Small intestine (tissue), 7 donors: ENCODE results near the gene MCM5. TPM values are rescaled to one million over a fixed set of nuclear protein-coding genes. Genes with fewer than 3 reads are reported as not detected.

ENCODE experiments used
- DNase-seq, 2 donors: peaks; one replicate each; pipeline versions ENCODE4 v3.0.0 to v3.0.0-alpha.2; 2013
- FAIRE-seq: peaks from 2 replicates; lab custom pipeline; 2012; peaks lifted over from hg19 to GRCh38; lab: Jason Lieb, UNC
- H3K27ac ChIP-seq, 3 donors: one replicate each; pipeline ENCODE4 v1.5.1; 2013; ENCODE audit warnings: low read length in 2 of 3, mild to moderate bottlenecking in 2 of 3, control low read depth in 1 of 3, inconsistent platforms in 1 of 3, low read depth in 1 of 3, moderate library complexity in 1 of 3
- H3K27me3 ChIP-seq, 3 donors: one replicate each; pipeline ENCODE4 v1.6.1; 2013; ENCODE audit warnings: low read length in 3 of 3, inconsistent platforms in 1 of 3; ENCODE audit not compliant: control insufficient read depth in 3 of 3, insufficient read depth in 3 of 3
- H3K36me3 ChIP-seq, 3 donors: one replicate each; pipeline ENCODE4 v1.6.1; 2013; ENCODE audit warnings: low read length in 3 of 3, inconsistent platforms in 1 of 3, low read depth in 1 of 3, mild to moderate bottlenecking in 1 of 3, moderate library complexity in 1 of 3; ENCODE audit not compliant: control insufficient read depth in 3 of 3, insufficient read depth in 2 of 3
- H3K4me1 ChIP-seq, 3 donors: one replicate each; pipeline ENCODE4 v1.6.1; 2013; ENCODE audit warnings: low read length in 2 of 3, inconsistent platforms in 1 of 3, low read depth in 1 of 3, mild to moderate bottlenecking in 1 of 3, moderate library complexity in 1 of 3; ENCODE audit not compliant: control insufficient read depth in 3 of 3, insufficient read depth in 2 of 3
- H3K4me3 ChIP-seq, 3 donors: one replicate each; pipeline ENCODE4 v1.5.1; 2013; ENCODE audit warnings: low read length in 3 of 3, control low read depth in 1 of 3, inconsistent platforms in 1 of 3, low read depth in 1 of 3, mild to moderate bottlenecking in 1 of 3, moderate library complexity in 1 of 3
- H3K9me3 ChIP-seq, 2 donors: one replicate each; pipeline ENCODE4 v1.6.1; 2013; ENCODE audit warnings: low read depth in 1 of 2, low read length in 1 of 2; ENCODE audit not compliant: control insufficient read depth in 2 of 2, insufficient read depth in 1 of 2
- WGBS, 3 donors: extraction: QIAGEN DNeasy Blood & Tissue Kit; methylation state at CpG; one replicate each; pipeline ENCODE4 v1.1.7; 2013; 5-methylcytosine and 5-hydroxymethylcytosine counted together
- polyA plus RNA-seq, 4 donors: library from polyadenylated mRNA; stranded (reverse) in 3 of 4; unstranded in 1 of 4; fragments of 200-250 nt in 3 of 4; fragments of 120-200 nt in 1 of 4; gene quantifications; one replicate each; pipeline versions ENCODE4 v1.2.1 to v1.2.3, GENCODE V29; 2013
- donor health status: healthy with polysubstance abuse.
- donor health status: control.
- donor health status: control.
- donor health status: Bipolar disorder and iron deficiency.
- donor health status: healthy.

The MCM5 gene
- polyA plus RNA-seq, 4 donors, result 5.6 to 39.5 (median 19.2) TPM

DNA sequence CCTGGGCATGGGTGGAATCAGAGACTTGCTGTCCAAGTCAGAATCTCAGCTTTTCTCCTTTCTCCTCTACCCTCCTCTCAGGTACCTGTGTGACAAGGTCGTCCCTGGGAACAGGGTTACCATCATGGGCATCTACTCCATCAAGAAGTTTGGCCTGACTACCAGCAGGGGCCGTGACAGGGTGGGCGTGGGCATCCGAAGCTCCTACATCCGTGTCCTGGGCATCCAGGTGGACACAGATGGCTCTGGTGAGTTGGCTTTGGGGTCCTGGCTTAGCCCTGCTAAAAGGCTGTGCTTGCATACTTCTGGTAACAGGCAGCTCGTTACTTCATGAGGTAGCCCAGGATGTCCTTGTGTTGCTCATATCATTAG lies 10.7 kb downstream of the MCM5 start:
- Histone ChIP-seq H3K4me3 (no peak overlapping the region), H3K27ac (peak overlapping the region in 1 of 3 donors; percentile 71), H3K9me3 (no peaks in the 10 kb centered on the region), H3K36me3 (peaks cover 0 to 84% (median 12%) of the 10 kb centered on the region in 3 donors), H3K4me1 (no peaks in the 10 kb centered on the region), H3K27me3 (no peaks in the 10 kb centered on the region)
- no peak for FAIRE-seq
- DNase-seq, result no peak
- 84 to 87% (median 85%) methylated on average over 6 of the region's 6 CpGs for WGBS, 3 donors

DNA sequence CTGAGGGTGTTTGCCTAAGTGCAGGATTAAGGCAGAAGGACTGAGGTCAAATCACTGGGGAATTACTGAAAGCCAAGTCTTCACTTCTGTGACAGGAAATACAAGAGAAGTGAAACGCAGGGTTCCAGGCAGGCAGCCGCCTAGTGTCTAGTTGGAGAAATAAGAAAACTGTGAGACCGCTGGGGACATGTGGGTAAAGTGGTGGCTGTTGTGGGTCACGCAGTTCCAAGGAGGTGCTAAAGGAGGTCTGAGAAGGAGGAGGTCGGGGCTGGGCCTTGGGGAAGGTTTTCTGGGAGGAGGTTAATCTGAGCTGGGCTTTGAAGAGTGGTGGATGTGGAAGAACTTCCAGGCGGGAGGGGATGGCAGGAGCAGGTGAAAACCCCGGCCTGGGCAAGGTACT lies 11.2 kb downstream of the MCM5 start:
- 76 to 87% (median 86%) methylated on average over 7 of the region's 7 CpGs for WGBS, 3 donors
- DNase-seq (no peak), FAIRE-seq (no peak)
- peak overlapping the region in 1 of 3 donors; percentile 71 for H3K27ac ChIP-seq
- H3K4me1 ChIP-seq, result no peaks in the 10 kb centered on the region
- no peaks in the 10 kb centered on the region for H3K9me3 ChIP-seq
- H3K36me3 ChIP-seq, result peaks cover 0 to 85% (median 12%) of the 10 kb centered on the region in 3 donors
- no peak overlapping the region for H3K4me3 ChIP-seq
- H3K27me3 ChIP-seq, result no peaks in the 10 kb centered on the region

- Histone ChIP-seq H3K4me3 (no peak overlapping the region), H3K36me3 (peaks cover 2 to 81% (median 17%) of the 10 kb centered on the region in 3 donors), H3K27ac (no peak overlapping the region), H3K9me3 (no peaks in the 10 kb centered on the region), H3K27me3 (no peaks in the 10 kb centered on the region), H3K4me1 (no peaks in the 10 kb centered on the region)
- FAIRE-seq (no peak), DNase-seq (no peak)
- 95 to 100% (median 96%) methylated on average over 4 of the region's 4 CpGs for whole genome bisulfite sequencing, 3 donors
These were observed 13.7 kb downstream of the MCM5 start for GRCh38 chr22:35413624-35414023.

- 92 to 93% (median 93%) methylated on average over 9 of the region's 9 CpGs for WGBS, 3 donors
- no peak overlapping the region for H3K27ac ChIP-seq
- FAIRE-seq, result no peak
- H3K4me1 ChIP-seq, result no peaks in the 10 kb centered on the region
- DNase-seq, result no peak
- H3K27me3 ChIP-seq, result no peaks in the 10 kb centered on the region
- no peak overlapping the region for H3K4me3 ChIP-seq
- H3K36me3 ChIP-seq, result peaks cover 14 to 81% (median 27%) of the 10 kb centered on the region in 3 donors
- H3K9me3 ChIP-seq, result no peaks in the 10 kb centered on the region
These were observed 17.7 kb downstream of the MCM5 start for GRCh38 chr22:35417606-35418005.

- Histone ChIP-seq H3K27me3 (no peaks in the 10 kb centered on the region), H3K27ac (no peak overlapping the region), H3K4me1 (no peaks in the 10 kb centered on the region), H3K36me3 (peaks cover 14 to 84% (median 26%) of the 10 kb centered on the region in 3 donors), H3K4me3 (no peak overlapping the region), H3K9me3 (no peaks in the 10 kb centered on the region)
- WGBS, 3 donors, result 86 to 90% (median 87%) methylated on average over 8 of the region's 8 CpGs
- DNase-seq, result no peak
- no peak for FAIRE-seq
These were observed 18.1 kb downstream of the MCM5 start for GRCh38 chr22:35418088-35418487.

GRCh38 chr22:35418731-35419130 lies 18.8 kb downstream of the MCM5 start:
- Histone ChIP-seq H3K4me1 (no peaks in the 10 kb centered on the region), H3K4me3 (no peak overlapping the region), H3K9me3 (no peaks in the 10 kb centered on the region), H3K27ac (no peak overlapping the region), H3K27me3 (no peaks in the 10 kb centered on the region), H3K36me3 (peaks cover 14 to 83% (median 26%) of the 10 kb centered on the region in 3 donors)
- FAIRE-seq, result no peak
- DNase-seq, result no peak
- WGBS, 3 donors, result 95 to 97% (median 95%) methylated on average over 3 of the region's 3 CpGs

DNA sequence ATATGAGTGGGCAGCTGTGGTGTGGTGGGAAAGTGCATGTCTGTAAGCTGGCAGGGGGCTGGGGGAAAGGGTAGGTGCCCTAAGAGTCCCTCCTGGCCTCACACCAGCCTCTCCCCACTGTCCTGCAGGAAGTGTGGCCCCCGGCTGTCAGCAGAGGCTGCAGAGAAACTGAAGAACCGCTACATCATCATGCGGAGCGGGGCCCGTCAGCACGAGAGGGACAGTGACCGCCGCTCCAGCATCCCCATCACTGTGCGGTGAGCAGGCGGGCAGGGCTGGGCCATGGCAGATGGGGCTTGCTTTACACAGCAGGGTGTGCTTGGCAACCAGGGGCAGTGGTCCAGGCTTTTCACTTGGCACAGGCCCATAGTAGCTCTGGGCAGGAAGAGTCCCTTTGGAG lies 19.8 kb downstream of the MCM5 start:
- Histone ChIP-seq H3K27ac (no peak overlapping the region), H3K27me3 (no peaks in the 10 kb centered on the region), H3K36me3 (peaks cover 14 to 85% (median 26%) of the 10 kb centered on the region in 3 donors), H3K4me3 (no peak overlapping the region), H3K4me1 (no peaks in the 10 kb centered on the region), H3K9me3 (no peaks in the 10 kb centered on the region)
- FAIRE-seq (no peak), DNase-seq (no peak)
- WGBS, 3 donors, result 97 to 98% (median 98%) methylated on average over 10 of the region's 10 CpGs

DNA sequence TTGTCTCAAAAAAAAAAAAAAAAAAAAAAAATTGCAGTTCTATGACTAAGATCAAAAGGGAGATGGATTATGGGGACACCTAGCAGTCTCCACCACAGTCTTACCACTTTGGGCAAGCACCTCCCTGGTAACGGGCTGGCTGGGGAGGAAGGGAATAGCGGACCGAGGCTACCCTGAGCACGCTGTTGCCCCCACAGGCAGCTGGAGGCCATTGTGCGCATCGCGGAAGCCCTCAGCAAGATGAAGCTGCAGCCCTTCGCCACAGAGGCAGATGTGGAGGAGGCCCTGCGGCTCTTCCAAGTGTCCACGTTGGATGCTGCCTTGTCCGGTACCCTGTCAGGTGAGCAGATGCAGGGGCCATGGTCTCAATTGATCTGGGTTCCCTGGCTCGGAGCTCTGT lies 21.2 kb downstream of the MCM5 start:
- no peaks in the 10 kb centered on the region for H3K9me3 ChIP-seq
- peaks cover 14 to 82% (median 31%) of the 10 kb centered on the region in 3 donors for H3K36me3 ChIP-seq
- H3K27ac ChIP-seq, result no peak overlapping the region
- no peak overlapping the region for H3K4me3 ChIP-seq
- DNase-seq (no peak), FAIRE-seq (no peak)
- H3K4me1 ChIP-seq, result no peaks in the 10 kb centered on the region
- 94 to 95% (median 94%) methylated on average over 10 to 12 of the region's 12 CpGs for WGBS, 3 donors
- H3K27me3 ChIP-seq, result no peaks in the 10 kb centered on the region

DNA sequence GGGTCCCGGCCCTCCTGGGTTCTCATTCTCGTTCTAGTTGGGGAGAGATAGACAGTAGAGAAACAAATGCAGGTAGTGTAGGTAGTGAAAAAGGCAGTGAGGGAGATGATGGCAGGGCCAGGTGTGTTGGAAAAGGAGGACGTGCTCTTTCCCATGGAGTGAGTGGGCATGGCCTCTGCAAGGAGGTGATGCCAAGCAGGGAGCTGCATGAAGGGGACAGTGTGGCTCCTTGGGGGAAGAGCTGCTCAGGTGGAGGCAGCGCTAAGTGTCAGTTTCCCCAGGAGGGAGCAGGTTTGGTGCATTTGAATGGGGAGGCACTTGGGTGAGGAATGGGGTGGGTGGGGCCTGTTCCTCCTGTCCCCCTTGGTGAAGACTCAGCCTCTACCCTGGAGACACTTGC lies 22.2 kb downstream of the MCM5 start:
- H3K27ac ChIP-seq, result no peak overlapping the region
- no peaks in the 10 kb centered on the region for H3K4me1 ChIP-seq
- 94 to 96% (median 95%) methylated on average over 4 of the region's 4 CpGs for WGBS, 3 donors
- H3K4me3 ChIP-seq, result no peak overlapping the region
- no peaks in the 10 kb centered on the region for H3K9me3 ChIP-seq
- no peak for DNase-seq
- no peaks in the 10 kb centered on the region for H3K27me3 ChIP-seq
- no peak for FAIRE-seq
- H3K36me3 ChIP-seq, result peaks cover 14 to 84% (median 25%) of the 10 kb centered on the region in 3 donors
